CD4-positive, alpha-beta T cell treated with Interleukin-4 for 4 hours (primary cell): ENCODE results near the gene CFB.

ENCODE experiments used
- DNase-seq: peaks from one replicate; pipeline ENCODE4 v3.0.0-alpha.2; 2020

CFB gene

DNA sequence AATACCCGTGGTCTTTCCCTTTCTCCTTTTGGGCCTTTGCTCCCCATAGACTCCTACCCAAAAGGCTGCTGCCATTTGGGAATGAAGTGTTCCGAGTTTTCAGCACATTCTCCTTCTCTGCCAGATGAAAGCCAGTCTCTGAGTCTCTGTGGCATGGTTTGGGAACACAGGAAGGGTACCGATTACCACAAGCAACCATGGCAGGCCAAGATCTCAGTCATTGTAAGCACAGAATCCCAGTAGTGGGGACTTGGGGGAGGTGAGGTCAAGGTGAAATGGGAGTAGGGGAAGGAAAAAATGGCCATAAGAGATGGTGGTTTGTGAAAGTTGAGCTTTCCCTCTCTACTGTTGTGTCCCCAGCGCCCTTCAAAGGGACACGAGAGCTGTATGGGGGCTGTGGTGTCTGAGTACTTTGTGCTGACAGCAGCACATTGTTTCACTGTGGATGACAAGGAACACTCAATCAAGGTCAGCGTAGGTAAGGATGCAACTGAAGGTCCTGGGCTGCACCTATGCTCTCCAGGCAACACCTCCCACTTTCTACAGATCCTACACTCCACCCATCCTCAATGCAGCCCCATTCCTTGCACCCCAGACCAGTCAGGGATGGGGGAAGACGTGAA is 4.1 kb downstream of the CFB start:
- no peak for DNase-seq

DNA sequence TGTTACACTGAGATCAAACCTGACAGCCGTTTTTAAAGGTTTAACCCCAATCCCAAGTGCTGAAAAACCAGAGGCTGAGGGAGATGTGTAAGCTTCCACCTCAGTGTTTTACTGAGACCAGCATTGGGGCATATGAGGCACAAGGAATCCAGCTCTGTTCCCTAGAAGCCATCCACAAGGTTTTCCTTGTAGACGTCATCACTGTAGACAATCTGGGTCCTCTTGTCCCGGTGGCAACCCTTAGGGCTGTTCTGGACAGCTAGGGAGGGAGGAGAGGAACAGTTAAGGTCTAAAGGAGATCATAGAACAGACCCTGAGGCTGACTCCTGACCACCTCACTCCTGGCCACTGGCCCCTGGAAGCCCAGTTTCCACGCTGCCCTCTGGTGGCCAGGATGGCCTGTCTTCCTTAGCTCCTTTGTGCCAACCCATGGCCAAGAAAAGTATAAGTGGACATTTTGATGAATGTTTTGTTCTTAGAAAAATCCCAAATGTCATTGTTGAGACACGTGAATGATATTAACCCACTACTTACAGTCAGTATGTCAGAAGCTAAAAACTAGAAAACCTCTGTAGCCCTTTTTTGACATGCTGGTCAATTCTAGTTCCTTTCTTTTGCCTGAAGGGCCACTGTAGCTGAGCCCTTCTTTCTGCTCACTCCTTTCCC is 6.4 kb downstream of the CFB start:
- peak; percentile 13 for DNase-seq

DNA sequence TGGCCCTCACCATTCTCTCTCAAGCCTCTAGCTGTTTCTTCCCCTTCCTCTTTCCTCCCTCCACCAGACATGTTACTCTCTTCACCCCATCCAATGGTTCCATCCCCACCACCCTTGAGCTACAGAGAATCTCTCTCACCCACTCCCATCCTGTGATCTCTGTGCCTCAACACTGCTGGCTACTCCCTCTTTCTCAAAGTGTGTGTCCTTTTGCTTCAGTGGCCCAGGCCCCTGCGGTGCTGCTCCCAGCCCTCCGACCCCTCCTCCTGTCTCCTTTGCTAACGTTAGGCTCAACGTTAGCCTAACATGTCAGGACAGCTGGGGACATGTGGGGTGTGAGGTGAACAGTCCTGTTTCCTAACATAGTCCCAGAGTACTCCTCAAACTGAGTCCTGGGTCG is 7.0 kb downstream of the CFB start:
- DNase-seq = no peak

DNA sequence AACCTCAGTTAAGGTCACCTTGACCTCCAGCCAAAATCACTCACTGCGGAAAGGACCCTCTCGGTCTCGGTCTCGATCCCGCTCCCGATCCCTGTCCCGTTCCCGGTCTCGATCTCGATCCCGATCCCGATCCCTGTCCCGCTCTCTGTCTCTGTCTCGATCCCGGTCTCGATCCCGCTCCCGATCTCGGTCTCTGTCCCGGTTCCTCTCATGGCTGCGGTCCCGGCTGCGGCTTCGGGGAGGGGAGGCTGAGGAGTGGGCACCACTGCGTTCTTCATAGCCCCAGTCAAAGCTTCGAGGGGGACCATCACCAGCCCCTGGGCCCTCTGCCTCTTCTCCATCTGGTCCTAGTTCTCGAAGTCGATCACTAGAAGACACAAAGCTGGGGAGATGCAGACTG is 8.6 kb downstream of the CFB start:
- no peak for DNase-seq

DNA sequence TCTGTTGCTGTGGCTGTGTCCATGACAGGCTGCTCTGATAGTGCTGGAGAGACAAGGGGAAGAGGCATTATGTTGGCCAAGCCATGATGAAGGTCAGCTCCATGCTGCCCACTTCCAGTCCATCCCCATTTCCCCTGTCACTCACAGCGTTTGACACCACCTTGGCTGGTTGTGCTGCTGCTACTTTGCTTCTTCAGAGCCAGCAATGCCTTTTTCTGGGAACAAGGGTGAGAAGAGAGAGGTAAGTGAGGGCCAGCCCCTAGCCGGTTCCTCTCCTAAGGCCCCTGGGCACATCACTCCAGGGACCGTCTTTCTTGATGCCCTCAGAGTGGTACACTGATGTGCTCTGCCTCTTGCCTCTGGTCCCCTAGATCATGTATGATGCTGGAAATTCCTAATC is 10.9 kb downstream of the CFB start:
- no peak for DNase-seq

DNA sequence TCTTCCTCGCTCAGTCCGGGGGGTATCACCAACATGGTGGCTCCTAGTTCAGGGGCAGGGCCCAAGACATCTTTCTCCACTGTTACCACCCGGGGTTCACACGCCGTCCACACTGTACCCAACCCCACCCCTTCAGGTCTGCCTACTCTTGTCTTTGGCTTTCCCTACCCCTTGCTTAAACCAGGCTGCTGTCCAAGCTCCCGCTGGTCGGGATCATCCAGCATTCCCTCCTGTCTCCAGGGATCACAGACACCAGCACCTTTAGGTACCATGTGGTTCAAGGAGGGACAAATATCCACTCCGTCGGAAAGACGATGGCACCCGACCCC is 12.5 kb downstream of the CFB start:
- no peak for DNase-seq

DNA sequence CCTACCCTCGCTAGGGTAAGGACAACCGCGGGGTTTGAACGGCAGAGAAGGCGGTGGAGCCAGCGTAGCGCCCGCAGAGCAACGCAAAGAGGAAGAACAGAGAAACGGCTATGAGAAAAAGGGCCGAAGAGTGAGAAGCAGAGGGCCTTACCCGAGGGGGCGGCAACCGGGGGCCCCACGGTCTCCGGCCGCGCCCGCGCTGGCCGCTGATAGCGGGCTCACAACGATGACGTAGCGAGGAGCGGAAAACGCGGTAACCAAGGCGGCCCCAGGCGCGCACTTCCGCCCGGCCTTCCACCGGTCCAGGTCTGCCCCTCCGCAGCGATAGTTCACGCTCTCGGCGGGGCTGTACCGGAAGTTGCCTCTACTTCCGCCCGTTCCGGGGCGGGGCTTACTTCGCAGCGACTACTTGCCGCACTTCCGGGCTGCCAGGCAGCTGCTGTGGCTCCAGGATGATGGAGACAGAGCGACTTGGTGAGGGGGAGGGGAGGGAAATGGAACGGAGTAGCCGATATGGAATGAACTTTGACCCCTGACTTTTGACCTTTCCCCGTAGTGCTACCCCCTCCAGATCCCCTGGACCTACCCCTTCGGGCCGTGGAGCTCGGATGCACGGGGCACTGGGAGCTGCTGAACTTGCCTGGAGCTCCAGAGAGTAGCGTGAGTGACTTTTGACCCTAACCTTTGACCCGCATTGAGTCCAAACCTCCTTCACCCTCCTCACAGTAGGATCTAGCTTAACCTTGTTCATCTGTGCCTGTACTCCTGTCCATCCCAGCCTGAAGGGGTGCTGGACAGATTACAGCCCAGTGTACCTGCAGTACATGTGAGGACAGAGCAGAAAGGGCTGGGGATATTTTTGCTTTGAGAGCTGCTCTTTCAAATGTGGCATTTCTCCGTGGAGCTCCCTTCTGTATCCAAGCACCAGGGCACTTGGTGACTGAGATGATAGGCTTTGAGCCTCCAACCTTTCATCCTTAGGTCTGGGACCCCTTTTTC is 13.1 kb downstream of the CFB start, which contains the start of the genes NELFE and SKIC2:
NELFE (minus strand) TSS at position 231 of the 999 bp plus-strand sequence. CDS start 525 bp downstream, outside the sequence.
SKIC2 (plus strand) TSS at position 435 of the 999 bp plus-strand sequence; CDS start at position 453, 18 bp downstream.
- DNase-seq = peak; percentile 98

DNA sequence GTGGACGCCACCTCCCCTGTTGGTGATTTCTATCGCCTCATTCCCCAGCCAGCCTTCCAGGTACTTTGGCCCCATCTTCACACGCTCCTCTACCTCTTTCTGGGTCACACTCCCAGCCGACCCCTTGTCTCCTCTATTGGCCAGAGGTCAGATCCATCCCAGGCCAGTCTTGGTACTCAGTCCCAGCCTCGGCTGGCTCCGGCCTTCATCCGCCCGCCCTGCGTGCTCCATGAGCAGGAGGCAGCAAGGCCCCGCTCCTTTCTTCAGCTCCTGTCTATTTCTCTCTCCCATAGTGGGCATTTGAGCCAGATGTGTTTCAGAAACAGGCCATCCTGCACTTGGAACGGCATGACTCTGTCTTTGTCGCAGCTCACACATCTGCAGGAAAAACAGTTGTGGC is 15.7 kb downstream of the CFB start:
- no peak for DNase-seq

- no peak for DNase-seq
These were observed 18.0 kb downstream of the CFB start for GRCh38 chr6:31963921-31964320.

DNA sequence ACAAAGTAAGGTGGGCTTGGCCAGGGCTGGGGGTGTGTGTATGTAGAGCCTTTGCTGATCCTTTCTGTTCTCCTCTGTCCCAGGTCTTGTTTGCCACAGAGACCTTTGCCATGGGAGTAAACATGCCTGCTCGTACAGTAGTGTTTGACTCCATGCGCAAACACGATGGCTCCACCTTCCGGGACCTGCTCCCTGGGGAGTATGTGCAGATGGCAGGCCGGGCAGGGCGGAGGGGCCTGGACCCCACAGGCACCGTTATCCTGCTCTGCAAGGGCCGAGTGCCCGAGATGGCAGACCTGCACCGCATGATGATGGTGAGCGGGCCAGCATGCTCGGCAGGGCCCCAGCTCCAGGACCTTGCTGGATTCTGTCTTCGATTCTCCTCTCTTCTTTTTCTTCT is 19.8 kb downstream of the CFB start:
- DNase-seq = no peak

GRCh38 chr6:31966506-31966905 is 20.6 kb downstream of the CFB start:
- no peak for DNase-seq

DNA sequence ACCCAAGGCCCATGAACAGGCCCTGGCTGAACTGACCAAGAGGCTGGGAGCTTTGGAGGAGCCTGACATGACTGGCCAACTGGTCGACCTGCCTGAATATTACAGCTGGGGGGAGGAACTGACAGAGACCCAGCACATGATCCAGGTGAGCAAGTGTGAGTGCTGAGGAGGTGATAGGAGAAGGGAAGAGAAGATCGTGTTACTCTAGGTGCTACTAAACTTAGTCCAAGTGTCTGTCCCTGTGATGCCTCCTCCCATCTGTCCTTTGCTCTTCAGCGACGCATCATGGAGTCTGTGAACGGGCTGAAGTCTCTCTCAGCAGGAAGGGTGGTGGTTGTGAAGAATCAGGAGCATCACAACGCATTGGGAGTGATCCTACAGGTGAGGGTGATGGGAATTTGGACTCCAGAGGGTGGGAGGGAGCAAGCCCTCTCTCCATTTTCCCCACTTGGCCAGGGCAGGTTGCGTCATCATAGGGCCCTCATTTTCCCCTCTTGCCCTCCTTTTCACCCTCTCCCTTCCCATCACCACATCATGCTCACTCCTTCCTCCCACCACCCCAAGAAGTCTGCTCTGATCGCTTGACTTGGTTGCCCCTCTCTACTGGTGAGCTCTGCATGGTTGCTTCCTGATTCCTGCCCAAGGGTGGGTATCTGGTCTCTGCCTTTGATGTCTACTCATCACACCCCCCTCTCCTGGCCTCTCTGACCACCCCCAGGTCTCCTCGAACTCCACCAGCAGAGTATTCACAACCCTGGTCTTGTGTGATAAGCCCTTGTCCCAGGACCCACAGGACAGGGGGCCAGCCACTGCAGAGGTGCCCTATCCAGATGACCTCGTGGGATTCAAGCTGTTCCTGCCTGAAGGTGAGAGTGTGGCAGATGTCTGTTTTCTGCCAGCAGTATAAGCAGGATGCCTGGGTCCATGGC is 21.4 kb downstream of the CFB start:
- no peak for DNase-seq

DNA sequence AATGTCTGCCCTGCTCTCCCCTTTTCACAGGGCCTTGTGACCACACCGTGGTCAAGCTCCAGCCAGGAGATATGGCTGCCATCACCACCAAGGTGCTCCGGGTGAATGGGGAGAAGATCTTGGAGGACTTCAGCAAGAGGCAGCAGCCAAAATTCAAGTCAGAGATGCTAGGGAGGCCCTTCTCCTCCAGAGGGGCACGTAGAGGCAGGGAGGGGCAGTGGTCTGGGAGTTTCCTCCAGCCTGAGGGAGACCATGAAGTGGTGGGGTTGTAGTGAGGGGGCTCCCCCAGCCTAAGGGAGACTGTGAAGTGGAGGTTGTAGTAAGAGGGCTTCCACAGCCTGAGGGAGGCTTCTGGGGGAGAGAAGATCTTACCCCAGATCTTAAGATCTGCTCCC is 22.0 kb downstream of the CFB start:
- DNase-seq = no peak

DNA sequence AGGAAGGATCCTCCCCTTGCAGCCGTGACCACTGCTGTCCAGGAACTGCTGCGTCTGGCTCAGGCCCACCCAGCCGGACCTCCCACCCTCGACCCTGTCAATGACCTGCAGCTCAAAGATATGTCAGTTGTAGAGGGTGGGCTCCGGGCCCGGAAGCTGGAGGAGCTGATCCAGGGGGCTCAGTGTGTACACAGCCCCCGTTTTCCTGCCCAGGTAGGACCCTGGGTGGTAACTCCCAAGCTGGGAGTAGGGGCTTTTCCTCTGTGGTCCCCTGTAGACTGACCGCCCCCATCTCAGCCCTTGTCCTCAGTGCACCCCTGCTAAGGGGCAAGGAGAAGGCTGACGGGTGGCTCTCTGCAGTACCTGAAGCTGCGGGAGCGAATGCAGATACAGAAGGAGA is 22.4 kb downstream of the CFB start:
- no peak for DNase-seq

GRCh38 chr6:31968791-31969711 is 23.2 kb downstream of the CFB start:
- DNase-seq = no peak

DNA sequence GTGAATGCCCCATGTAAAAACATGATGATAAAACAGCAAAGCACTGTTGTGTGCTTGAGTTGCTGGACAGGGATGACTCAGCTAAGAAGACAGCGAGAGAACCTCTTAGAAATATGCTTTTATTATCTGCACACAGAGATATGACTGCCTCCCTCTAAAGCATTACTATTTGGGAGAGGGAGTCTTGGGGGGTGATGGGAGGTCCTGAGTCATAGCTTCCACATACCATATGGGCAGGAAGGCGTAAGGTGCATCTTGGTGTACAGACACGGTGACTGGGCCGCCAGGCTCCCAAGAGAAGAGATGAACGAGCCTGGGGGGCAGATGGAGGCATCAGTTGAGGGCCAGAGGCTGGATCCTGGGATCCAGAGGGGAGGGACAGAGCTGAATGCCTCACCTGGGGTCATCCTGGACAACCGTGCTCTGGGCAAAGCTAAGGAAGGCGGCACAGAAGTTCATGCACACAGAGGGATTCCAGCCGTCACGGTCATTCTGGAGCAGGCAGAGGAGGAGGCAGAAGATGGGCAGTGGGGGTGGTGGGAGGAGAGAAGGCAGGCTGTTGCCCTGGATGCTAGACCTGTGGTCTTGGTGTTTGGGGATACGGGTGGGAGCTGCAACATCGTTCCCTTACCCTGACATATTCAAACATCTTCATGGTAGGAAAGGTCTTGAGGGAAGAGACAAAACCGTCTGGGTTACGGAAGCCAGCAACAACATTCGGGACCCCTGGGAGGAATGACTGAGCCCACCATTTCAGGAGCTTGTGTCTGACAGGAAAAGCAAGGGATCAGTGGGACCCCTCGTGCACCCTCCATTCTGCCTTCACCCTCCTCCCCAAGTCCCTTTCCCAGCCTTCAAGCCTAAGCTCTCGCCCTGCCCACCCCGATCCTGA is 24.1 kb downstream of the CFB start:
- no peak for DNase-seq

DNA sequence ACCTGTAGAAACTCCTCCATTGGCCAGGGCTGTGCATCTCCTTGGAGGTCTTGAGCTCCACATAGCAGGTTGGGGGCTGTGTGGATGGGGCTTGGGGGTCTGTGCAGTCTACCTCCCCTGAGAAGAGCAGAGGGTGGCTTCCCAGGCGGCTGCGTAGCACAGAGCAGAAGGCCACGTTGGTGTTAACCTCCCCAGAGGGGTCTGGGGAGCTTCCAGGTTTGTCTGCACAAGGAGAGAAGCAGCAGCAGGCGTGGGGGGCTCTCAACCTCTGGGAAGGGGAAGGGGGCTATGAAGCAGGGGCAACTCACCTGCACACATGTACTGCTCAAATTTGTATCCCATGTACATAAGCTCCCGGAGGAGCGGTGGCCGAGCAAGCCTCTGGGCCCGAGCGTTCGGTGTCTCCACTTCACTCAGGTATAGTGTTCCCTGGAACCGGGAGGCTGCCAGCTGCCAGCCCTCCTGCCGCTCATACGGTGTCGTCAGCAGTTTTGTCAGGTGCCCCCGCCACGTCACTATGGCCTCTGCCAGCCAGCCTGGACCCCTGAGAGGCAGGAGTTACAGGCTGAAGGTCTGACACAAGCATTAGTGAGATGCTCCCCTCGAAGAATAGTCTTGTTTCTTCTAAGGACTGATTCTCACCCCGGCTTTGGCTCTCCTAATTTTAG is 24.8 kb downstream of the CFB start:
- no peak for DNase-seq

GRCh38 chr6:31971279-31971992 is 25.5 kb downstream of the CFB start:
- no peak for DNase-seq
